ENCODE data around the gene HDAC4.

- no peak for TF ChIP-seq CTCF (IDR thresholded peaks at IDR 0.05)
- no peak for TF ChIP-seq POLR2A (IDR thresholded peaks at IDR 0.05)
- TF ChIP-seq EP300 (IDR thresholded peaks at IDR 0.05) = no peak
Measured at GRCh38 chr2:239378021-239378917, 22.6 kb downstream of the HDAC4 start.

Data from stomach (tissue), 4 donors.